Measurements from ENCODE around the gene UPP1. TPM values are rescaled to one million over a fixed set of nuclear protein-coding genes. Genes with fewer than 3 reads are reported as not detected.
A peak's percentile ranks its signal among the peaks of the same experiment; 100 is the strongest.

The UPP1 gene
- total RNA-seq, 1 experiment from 2014 or later = 75.4 TPM

DNA sequence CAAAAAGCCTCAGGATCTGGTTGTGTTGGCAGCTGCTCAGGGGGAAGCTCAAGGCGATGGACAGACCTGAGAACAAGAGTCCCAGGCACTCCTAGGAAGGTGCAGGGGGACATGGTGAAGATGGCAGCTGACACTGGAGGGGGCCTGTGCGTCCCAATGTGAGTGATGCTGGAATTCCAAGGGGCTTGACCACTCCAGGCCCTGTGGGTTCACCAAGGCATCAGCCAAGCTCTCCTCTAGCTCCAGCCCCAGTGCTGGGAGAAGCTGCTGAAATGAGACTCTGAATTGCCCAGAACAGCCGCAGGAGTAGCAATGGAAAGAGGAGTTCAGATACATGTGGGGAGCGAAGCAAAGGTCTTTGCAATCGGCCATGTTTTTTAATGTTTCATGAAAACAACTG lies 16.0 kb downstream of the UPP1 start:
- H3K4me1 Mint-ChIP-seq (ENCODE audit: low read depth, unreplicated experiment) = peaks cover 6% of the 10 kb centered on the region
- TF ChIP-seq, protein P1, sequence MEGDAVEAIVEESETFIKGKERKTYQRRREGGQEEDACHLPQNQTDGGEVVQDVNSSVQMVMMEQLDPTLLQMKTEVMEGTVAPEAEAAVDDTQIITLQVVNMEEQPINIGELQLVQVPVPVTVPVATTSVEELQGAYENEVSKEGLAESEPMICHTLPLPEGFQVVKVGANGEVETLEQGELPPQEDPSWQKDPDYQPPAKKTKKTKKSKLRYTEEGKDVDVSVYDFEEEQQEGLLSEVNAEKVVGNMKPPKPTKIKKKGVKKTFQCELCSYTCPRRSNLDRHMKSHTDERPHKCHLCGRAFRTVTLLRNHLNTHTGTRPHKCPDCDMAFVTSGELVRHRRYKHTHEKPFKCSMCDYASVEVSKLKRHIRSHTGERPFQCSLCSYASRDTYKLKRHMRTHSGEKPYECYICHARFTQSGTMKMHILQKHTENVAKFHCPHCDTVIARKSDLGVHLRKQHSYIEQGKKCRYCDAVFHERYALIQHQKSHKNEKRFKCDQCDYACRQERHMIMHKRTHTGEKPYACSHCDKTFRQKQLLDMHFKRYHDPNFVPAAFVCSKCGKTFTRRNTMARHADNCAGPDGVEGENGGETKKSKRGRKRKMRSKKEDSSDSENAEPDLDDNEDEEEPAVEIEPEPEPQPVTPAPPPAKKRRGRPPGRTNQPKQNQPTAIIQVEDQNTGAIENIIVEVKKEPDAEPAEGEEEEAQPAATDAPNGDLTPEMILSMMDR (IDR thresholded peaks at IDR 0.05; ENCODE audit: unreplicated experiment) = no peak
- peaks cover 84% of the 10 kb centered on the region for H3K36me3 Mint-ChIP-seq (ENCODE audit: insufficient read depth, unreplicated experiment)
- no peak for DNase-seq
- H3K4me3 Mint-ChIP-seq (ENCODE audit: low read depth, unreplicated experiment) = no peak overlapping the region
- CTCF ChIA-PET = interaction anchor here (1.6 kb wide), 1 partner anchor 113 kb away, joined by 6 read pairs; no protein-coding TSS in a partner anchor
- intact Hi-C loops (cut with micrococcal nuclease; ENCODE audit: unreplicated experiment) = no loop called here
- H3K27me3 Mint-ChIP-seq (ENCODE audit: unreplicated experiment) = no peaks in the 10 kb centered on the region
- no peaks in the 10 kb centered on the region for H3K9me3 Mint-ChIP-seq (ENCODE audit: low read depth, unreplicated experiment)
- peak overlapping the region; percentile 43 for H3K27ac Mint-ChIP-seq (ENCODE audit: unreplicated experiment)
- BruUV-seq (replicated peaks) = no TSS peak

DNA sequence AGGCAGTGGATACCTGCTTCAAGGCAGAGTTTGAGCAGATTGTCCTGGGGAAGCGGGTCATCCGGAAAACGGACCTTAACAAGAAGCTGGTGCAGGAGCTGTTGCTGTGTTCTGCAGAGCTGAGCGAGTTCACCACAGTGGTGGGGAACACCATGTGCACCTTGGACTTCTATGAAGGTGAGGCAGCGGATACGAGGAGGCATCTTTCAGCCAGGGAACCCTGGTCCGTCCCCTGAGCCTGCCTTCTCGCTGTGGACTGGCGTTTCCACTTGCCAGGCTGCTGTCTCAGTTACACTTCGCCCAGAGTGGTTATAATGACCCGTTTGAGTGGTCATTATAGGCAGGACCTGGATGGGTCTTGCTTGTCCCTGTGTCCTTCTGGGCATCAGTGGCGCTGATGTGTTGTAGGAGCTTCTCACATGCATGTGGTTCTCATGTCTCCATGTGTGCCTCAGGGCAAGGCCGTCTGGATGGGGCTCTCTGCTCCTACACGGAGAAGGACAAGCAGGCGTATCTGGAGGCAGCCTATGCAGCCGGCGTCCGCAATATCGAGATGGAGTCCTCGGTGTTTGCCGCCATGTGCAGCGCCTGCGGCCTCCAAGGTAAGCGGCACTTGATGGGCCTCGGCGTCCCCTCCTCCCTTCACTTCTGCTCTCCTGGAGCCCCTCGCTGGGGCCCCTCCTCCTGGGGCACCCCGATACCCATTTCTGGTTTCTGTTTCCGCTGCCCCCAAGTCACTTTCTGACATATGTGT lies 18.0 kb downstream of the UPP1 start:
- H3K9me3 Mint-ChIP-seq (ENCODE audit: low read depth, unreplicated experiment) = no peaks in the 10 kb centered on the region
- intact Hi-C loops (cut with micrococcal nuclease; ENCODE audit: unreplicated experiment) = no loop called here
- TF ChIP-seq, protein P1 (IDR thresholded peaks at IDR 0.05; ENCODE audit: unreplicated experiment) = no peak
- no peak overlapping the region for H3K27ac Mint-ChIP-seq (ENCODE audit: unreplicated experiment)
- DNase-seq = no peak
- H3K36me3 Mint-ChIP-seq (ENCODE audit: insufficient read depth, unreplicated experiment) = peaks cover 75% of the 10 kb centered on the region
- CTCF ChIA-PET = interaction anchor here (4.2 kb wide), 1 partner anchor 115 kb away, joined by 49 read pairs; no protein-coding TSS in a partner anchor
- BruUV-seq (replicated peaks) = no TSS peak
- no peak overlapping the region for H3K4me3 Mint-ChIP-seq (ENCODE audit: low read depth, unreplicated experiment)
- no peaks in the 10 kb centered on the region for H3K27me3 Mint-ChIP-seq (ENCODE audit: unreplicated experiment)
- peaks cover 12% of the 10 kb centered on the region for H3K4me1 Mint-ChIP-seq (ENCODE audit: low read depth, unreplicated experiment)

DNA sequence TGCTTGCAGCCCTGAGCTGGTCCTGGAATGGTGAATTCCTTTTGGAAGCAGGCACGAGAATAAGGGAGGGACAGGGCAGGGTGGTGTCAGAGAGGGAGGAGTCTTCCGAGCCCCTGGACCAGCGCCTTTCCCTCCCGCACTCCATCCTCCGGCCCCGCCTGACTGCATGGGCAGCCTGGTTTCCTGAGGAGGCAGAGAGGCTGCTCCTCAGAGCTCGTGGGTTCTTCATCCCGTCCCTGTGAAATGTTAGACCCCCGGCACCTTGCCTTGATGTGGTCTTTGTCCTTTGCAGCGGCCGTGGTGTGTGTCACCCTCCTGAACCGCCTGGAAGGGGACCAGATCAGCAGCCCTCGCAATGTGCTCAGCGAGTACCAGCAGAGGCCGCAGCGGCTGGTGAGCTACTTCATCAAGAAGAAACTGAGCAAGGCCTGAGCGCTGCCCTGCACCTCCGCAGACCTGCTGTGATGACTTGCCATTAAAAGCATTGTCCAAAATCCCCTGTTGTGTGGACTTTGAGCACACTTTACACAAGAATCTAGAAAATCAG lies 18.9 kb downstream of the UPP1 start:
- Mint-ChIP-seq H3K9me3 (ENCODE audit: low read depth, unreplicated experiment) (no peaks in the 10 kb centered on the region), H3K27me3 (ENCODE audit: unreplicated experiment) (no peaks in the 10 kb centered on the region), H3K4me1 (ENCODE audit: low read depth, unreplicated experiment) (peaks cover 12% of the 10 kb centered on the region), H3K36me3 (ENCODE audit: insufficient read depth, unreplicated experiment) (peaks cover 68% of the 10 kb centered on the region), H3K27ac (ENCODE audit: unreplicated experiment) (no peak overlapping the region), H3K4me3 (ENCODE audit: low read depth, unreplicated experiment) (no peak overlapping the region)
- DNase-seq = no peak
- TF ChIP-seq, protein P1 (IDR thresholded peaks at IDR 0.05; ENCODE audit: unreplicated experiment) = no peak
- no TSS peak for BruUV-seq (replicated peaks)
- intact Hi-C loops (cut with micrococcal nuclease; ENCODE audit: unreplicated experiment) = no loop called here
- CTCF ChIA-PET = interaction anchor here (4.2 kb wide), 1 partner anchor 116 kb away, joined by 49 read pairs; no protein-coding TSS in a partner anchor

DNA sequence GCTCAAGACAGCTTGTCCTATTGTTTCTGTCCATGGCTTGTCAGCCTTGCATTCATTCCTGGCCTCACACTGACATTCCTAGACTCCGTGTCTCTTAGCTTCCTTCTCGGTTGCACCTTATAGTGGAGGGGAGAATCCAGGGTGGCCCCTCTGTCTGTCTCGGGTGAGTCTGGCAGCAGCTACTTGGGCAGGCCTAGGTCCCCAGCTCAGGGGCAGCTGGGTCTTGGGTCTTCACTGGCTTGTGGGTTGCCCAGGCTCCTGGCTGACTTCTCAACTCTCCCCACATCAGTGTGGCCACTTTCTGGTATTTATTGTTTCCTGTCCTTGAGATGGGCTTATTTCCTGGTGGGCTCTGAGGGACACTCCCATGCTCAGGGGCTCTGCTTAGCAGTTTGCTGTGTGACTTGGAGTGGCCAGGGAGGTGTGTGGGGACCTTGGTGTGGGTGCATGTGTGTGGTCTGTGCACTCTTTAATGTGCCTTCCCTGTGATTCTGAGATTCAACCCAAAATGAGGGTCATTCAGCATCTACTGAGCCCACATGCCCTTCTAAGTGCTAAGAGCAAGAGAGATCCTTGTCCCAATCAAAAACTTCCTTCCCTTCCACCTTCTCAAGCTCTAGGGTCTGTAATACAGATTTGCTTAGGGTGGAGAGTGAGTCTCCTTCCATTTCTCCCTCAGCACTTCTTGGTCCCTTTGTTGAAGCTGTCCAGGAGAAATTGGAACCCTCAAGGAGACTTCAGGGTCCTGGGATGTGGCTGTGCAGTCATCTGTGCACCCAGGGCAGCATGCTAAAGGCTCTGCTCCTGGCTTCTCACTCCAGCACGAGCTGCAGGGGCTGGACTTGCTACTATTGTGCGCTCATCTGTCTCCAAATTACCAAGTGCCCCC lies 20.1 kb downstream of the UPP1 start:
- Mint-ChIP-seq H3K27me3 (ENCODE audit: unreplicated experiment) (no peaks in the 10 kb centered on the region), H3K4me1 (ENCODE audit: low read depth, unreplicated experiment) (peaks cover 12% of the 10 kb centered on the region), H3K9me3 (ENCODE audit: low read depth, unreplicated experiment) (no peaks in the 10 kb centered on the region), H3K36me3 (ENCODE audit: insufficient read depth, unreplicated experiment) (peaks cover 58% of the 10 kb centered on the region), H3K27ac (ENCODE audit: unreplicated experiment) (peak overlapping the region; percentile 45), H3K4me3 (ENCODE audit: low read depth, unreplicated experiment) (no peak overlapping the region)
- intact Hi-C loops (cut with micrococcal nuclease; ENCODE audit: unreplicated experiment) = no loop called here
- no TSS peak for BruUV-seq (replicated peaks)
- CTCF ChIA-PET = interaction anchor here (0.9 to 4.2 kb wide), 9 partner anchors 14 to 843 kb away, joined by 3 to 49 read pairs (median 5); no protein-coding TSS in a partner anchor
- TF ChIP-seq, protein P1 (IDR thresholded peaks at IDR 0.05; ENCODE audit: unreplicated experiment) = no peak
- no peak for DNase-seq

Data from Calu3 (cell line).